LHCN-M2 (cell line): Measurements from ENCODE around the gene MAP3K12. TPM values are rescaled to one million over a fixed set of nuclear protein-coding genes. Genes with fewer than 3 reads are reported as not detected.
A peak's percentile ranks its signal among the peaks of the same experiment; 100 is the strongest.

ENCODE experiments used
- DNase-seq: peaks from one replicate; pipeline ENCODE4 v3.0.0-alpha.2; 2012; ENCODE audit warnings: low read depth
- total RNA-seq: library from RNA; depleted of rRNA; stranded (reverse); fragments of >200 nt; gene quantifications from 2 replicates; pipeline ENCODE4 v1.2.3, GENCODE V29; 2014

The MAP3K12 gene
- total RNA-seq, 1 experiment from 2014 or later = 38.6 TPM

DNA sequence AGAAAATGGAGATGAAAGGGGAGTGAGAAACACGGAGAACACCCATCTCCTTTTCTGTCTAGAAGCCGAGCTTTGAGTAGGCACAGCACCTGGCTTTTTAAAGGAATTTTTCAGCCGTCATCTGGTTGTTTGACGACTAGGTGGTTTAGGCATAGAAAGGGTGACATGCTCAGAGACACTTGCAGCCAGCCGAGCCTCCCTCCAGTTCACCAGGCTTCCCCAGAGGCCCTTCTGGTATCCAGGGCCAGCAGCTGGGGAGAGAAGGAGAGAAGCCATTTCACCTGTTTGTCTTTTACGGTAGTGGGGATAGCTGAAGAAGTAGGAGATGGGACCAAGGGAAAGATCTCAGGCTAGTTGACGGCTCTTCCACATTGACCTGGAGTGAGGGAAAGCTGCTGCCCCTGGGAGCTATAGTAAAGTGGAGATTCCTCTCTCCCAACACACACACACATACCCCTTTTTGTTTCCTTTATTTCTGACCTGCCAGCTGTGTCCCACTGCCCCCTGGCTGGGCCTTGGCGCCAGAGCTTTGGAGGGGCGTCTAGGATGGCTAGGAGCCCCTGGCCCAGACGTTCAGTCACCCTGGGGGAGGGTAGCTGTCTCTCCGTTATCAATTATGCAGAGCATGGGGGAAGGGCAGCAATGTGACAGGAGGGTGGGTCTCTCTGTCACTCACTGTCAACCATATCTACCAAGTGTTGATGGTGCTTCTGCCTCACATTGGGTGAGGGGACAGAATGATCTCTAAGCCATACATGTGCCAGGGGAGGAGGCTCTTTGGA, 5.5 kb downstream of the MAP3K12 start:
- DNase-seq = no peak

DNA sequence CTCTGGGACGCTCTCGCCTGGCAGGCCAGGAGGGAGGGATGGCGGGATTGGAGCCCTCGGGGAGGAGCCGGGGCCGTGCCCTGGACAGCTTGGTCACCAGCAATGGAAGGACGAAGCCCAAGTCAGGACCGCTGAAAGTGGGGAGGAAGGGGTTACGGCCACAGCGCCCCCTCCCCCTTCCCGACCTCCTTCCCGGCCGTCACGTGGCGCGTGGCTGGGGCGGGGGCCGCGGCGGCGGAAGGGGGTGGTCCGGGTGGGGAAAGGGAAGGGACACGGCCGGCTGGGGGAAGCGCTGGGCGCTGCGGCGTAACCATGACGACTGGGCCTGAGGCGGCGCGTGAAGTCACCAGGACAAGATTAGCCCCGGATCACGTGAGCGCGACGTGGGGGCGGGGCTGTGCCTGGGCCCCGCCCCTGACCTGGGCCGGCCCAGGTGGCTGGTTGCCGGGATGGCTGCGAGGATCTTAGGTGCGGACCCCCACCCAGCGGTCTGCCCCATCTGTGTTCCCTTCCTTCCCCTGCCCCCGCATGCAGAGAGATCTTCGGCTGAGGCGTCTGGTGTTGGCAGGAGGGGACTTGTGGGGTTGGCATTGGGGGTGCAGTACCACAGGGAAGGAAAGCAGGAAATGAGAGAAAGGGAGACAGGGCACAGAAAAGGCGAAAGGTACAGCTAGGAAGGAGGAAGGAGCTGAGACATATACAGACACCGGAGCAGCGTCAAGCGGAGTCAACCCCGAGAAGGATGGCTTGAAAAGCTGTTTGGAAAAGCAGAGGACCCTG, 6.2 kb downstream of the MAP3K12 start:
- DNase-seq = peak; percentile 77

DNA sequence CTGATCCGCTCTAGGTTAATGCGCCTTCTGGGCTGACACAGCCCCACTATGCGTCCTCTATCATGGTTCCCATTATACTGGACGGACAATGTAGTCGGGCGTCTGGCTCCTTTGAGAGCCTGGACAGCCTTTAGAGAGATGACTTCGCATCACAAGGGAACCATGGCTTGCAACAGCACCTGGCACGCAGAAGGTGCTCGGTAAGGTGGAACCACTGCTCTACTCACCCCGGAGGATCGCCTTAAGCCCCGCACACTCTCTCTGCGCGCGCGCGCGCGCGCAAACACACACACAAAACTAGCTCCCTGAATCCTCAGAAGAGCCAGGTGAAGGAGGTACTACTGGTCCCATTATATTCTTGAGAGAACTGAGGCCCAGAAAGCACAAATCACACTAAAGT, 7.1 kb downstream of the MAP3K12 start:
- DNase-seq = no peak

DNA sequence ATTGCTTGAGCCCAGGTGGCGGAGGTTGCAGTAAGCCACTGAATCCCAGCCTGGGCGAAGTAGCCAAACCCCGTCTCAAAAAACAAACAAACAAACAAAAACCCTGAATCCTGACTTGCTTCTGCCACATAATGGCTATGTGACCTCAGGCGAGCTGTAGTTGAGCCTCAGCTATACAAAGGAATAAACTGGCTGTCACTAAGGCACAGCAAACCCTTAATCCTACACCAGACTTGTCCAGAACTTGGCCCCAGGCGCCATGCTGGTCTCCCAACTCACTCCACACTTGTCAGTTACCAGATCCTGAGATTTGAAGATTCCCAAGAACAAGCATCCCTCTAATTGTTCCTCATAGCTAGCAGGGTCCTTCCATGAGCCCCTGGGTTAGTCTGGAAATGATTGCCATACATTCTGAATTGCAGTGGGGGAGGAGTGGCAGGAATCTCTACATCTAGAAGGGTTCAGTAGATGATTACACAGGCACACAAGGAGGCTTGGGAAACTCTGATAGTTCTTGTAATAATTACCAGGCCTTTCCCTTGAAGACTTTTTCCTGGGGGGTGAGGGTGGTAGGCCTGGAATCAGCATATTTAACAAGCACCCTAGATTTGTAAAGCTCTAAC, 9.9 kb downstream of the MAP3K12 start:
- no peak for DNase-seq

DNA sequence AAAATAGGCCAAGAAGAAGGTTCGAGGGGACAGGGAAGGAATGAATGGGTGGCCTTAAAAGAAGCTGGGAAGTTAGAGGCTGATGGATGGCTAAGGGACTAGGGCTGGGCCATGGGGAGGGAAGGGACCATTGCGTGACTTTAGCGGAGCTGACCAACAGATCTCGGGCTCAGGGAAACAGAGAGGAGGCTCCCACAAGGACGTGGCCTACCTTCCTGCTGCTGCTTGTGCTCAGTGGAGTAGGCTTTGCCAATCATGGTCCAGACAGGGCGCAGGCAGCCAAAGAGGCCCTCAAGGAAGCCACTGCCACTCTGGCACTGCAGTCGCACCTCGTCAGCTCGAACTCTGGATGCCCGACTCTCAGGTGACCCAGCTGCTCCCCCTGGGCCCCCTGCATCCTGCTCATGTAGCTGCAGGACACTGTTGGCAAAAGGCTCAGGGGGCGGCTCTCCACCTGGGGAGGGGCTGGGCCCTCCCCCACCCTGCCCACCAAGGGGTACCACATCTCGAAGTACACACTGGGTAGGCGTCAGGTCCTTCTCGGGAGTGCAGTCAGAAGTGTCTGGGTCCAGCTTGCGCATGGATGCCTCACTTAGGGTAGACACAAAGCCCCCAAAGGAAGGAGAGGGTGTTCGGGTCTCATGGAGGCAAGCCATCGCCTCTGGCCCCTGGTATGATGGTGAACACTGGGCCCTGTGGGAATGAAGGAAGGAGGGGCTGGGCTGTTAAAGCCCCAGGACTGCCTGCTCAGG, 12.3 kb downstream of the MAP3K12 start:
- DNase-seq = no peak

DNA sequence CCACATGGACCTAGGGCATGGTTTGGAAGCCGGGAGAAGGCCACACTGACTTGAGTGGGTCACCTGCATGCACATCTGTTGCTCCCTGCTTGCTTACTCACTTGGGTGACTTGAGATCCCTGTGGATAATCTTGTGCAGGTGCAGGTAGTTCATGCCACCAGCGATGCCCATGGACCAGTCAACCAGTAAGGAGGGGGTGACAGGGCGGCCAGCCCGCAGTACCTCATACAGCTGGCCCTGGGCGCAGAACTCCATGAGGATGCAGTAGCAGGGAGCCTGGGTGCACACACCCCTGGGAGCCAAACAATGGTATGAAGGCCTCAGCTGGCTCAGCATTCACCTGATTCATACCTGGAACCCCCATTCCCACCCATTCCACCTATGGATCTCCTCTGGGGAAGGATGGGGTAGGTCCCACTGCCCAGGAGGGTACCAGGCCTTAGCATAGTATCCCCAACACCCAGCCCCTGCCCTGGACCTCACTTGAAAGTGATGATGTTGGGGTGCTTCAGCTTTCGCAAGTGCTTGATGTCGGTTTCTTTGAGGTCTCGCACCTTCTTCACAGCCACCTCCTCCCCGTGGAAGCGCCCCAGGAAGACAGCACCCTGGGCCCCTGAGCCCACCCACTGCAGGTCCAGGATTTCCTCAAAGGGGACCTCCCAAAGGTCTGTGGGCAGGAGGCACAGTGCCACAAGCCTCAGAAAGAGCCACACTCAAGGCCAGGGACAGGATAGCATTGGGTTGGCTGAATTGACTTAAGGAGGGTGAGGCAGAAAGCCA, 13.1 kb downstream of the MAP3K12 start:
- DNase-seq = no peak

DNA sequence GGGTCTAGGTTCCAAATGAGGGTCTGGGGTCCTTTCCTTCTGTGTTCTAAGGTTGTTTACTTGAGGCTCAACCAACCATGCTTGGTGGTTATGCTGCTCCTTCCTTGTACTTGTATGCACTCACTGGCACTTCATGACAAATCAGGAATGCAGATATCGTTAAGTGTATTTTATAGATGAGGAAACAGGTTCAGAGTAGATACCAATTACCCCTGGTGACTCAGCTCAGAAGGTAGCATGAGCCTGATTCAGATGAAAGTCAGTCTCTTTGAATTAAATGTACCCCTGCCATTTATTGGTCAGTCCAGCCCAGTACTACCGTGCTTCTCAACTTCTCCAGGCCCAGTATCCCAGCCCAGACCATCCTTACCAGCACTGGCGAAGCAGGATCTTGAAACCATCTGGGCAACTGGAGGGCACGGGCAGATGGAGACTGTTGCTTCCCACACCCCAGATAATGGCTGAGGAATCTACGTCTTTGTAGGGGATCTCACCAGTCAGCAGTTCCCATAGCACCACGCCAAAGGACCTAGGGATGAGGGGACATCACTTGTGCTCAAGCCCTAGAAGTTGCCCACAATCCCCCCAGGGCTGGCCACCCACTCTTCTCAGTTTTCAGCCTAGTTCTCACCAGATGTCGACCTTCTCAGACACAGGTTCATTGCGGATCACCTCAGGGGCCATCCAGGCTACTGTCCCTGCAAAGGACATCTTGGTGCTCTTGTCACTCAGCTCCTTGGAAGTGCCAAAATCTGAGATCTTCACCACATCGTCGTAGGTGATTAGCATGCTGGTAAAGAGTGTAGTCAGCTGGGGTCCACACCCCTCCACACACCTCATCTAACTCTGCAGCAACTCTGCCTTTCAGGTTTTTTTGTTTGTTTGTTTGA, 14.3 kb downstream of the MAP3K12 start:
- no peak for DNase-seq

DNA sequence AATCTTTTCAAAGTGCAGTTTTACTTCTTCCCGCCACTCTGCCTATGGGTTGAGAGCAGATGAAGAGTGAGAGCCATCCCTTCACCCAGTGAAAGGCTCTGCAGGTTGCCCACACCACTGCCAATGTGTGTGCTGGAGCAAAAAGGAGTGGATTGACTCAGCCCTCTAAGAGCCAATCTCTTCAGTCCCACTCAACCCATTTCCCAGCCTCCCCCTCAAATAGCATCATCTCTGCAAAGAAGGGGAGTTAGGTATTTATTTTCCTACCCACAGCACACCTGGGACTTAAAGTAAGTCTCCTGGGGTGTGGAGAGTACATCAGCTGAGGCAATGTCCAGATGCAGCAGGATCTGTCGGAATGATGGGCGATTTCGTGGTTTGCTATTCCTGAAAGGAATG, 15.3 kb downstream of the MAP3K12 start:
- DNase-seq = no peak

DNA sequence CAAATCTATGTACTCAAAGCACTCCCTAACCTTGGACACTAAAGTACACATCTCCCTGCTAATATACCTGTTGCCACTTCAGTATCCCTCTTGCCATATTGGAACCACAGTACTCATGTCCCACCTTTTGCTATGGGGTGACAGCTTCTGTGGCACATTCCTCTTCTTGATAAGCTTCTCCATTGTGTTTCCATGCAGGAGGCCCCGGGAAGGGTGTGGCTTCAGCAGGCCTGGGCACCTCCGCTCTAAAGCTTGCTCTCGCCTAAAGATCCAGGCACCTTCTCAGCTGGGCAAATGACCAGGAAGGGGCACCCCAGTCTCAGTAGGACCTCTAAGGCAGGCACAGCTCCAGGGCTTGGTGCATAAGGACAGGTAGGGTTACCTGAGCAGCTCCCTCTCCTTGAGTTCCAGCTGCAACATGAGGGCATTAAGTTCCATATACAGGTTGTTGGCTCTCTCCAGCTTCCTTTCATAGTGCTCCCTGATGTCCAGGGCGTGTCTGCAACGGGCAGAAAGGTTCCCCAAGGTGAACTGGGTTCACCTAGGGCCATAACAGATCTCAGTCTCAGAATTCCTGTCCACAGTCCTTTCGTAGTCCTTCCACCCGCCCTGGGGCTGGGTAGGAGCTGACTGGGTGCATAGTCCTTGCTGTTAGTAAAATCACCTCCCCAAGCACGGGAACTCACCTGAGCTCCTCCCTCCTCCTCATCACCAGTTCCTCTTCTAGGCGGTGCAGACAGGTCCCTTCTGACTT, 15.9 kb downstream of the MAP3K12 start:
- no peak for DNase-seq

DNA sequence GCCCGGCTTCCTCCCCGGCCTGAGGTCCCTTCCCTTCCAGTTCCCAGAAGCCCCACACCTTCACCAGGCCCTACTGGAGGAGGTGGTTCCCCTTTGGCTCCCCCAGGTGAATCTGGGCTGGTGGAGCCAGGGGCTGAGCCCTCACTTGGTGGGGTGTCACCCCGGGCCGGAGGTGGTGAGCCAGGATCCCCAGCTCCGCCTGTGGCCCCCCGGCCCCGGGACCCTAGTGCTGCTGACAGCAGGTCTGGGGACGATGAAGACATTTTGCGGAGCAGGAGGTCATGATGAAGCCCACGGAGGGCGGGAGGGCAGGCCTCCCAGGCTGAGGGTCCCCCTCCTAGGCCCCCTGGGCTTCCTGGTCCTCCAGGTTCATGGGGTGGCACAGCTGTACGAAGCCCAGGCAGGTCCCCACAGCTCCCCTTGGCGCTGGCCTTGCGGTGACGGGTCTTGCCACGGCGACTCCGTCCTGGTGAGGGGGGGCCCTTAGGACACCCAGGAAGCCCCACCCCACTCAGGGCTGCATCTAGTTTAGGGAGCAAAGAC, 16.6 kb downstream of the MAP3K12 start:
- no peak for DNase-seq

DNA sequence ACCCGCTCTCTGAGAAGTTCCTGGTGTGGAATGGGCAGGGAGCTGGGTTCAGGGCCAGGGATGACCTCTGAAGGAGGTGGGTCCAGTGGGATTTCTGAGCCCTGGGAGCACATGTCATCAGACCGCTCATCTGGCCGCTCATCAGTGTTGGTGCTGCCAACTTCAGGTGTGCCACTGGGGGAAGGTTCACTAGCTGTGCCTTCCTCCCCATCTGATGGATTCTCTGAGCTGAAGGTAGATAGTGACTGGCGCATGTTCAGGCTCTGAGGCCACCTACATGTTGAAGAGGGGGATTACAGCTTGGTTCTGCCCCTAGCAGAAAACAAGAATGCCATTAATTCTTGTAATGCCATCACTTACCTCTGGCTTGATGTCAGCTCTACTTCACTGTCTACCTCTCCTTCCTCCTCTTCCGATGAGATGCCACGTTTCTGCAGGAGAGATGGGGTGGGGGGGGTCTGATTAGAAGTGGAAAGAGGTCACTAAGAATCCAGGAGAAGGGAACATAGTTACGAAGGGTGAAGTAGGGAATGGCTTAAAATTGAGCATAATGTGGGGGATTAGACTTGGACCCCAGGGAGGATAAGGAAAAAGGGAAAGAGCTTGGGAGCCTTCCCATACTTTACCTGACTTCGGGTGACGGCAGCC, 17.2 kb downstream of the MAP3K12 start:
- no peak for DNase-seq

DNA sequence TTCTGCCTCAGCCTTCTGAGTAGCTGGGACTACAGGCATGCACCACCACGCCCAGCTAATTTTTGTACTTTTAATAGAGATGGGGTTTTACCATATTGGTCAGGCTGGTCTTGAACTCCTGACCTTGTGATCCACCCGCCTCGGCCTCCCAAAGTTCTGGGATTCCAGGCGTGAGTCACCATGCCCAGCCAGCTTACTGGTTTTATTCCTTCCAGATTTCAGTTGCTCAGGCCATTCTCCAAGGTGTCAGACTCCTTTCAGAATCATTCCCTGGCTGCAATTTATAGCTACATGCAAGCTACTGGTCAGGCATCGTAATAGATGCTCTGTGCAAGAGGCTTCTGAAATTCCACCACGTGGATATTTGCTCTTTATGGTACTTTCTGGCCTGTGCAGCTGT, 17.8 kb downstream of the MAP3K12 start:
- DNase-seq = peak; percentile 80

DNA sequence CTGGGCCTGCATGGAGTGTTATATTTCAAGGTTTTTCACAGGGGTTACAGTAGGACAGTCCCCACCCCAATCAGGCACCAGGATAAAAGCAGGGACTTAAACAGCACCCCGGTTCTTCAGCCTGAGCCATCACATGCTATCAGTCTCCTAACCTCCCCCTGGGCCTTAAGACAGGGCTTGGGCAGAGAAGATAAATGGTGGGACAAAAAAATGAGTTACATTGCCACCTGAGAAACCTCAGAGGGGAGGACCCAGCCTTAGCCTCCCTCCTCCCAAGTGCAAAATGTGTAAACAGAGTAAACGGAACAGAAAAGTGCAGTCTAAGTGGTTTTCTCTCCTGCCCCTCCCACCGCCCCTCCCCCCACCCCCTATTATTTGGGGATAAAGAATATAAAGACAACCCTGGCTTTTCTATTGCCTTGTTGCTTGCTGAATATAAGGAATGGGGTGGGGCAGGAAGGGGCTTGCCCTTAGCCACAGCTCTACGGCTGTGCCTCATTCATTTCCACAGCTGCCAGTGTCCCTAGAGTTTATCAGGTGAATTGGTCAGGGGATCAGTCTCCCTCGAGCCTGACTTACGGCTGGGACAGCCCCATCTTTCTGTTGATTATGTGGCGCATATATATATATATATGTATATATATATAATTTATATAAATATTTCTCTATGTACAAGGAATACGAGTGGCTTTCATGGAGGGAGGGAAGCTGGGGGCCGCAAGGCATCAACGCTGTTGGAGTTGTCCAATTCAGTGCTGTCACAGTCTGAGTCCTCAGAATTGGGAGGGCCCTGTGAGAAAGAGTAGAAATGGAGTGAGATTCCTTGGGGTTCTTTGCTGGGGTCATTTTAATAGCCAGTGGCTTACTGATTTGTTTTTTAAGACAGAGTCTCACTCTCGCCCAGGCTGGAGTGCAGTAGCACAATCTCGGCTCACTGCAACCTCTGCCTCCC, 18.5 kb downstream of the MAP3K12 start:
- peak; percentile 50 for DNase-seq

DNA sequence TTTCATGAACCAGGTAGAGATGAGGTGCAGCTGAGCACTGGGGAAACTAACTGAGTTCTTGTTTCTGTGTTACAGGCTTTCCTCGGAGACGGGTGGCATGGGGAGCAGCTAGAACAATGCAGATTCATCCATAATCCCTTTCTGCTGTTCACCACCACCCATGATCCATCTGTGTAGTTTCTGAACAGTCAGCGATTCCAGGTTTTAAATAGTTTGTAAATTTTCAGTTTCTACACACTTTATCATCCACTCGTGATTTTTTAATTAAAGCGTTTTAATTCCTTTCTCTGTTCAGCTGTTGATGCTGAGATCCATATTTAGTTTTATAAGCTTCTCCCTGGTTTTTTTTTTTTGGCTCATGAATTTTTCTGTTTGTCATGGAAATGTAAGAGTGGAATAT, 19.9 kb downstream of the MAP3K12 start:
- DNase-seq = no peak

DNA sequence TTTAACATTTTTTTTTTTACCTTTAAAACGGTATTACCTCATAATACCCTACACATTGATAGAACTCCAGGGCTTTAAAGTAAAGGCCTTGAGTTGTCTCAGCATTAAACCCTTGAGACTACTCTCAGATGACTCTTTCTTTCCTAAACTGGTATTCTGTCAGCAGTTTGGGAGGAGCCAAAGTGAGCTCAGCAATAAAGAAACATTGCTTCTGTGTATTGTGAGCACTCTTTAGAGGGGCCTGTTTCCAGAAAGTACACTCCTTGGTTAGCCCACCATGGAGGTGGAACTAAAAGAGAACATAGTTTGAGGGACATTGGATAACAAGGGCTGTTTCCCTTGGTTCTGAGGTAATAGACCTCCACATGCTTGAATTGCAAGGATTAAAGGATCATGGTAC, 20.4 kb downstream of the MAP3K12 start:
- DNase-seq = no peak

DNA sequence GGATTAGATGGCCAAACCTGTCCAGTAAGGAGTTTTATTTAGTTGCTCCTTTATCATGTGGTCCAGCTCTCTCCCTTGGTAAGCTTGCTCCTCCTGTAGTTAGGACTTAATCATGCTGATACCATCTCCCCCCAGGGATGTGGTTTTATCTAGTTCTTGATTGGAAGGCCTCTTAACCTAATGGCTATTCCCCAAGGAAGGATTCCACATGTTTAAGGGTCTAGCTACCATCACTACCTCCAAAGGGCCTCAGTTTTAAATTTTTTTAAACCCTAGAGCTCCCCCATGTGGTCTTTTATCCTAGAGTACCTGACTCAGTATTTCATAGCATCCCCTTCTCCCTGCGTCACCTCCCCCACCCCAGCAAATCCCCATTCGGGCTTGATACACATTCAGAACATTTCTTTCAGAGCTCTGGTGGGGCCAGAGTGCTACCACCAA, 22.5 kb downstream of the MAP3K12 start:
- DNase-seq = peak; percentile 51

DNA sequence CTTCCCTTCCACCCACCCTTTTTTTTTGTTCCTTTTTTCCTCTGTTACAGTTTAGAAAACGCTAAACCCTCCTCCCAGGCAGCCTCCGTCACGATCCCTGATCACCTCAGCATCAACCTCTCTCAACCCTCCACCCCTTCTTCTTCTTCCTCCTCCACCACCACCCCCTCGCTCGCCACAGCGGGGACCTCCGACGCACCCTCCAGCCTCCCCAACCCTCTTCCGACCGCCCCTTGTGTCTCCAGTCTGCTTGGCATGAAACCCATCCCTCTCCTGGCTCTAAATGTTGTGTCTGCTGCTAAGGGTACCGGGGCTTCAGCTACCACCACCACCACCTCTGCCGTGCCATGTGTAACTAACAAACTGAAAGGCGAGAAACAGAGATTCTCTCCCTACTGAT, 24.4 kb downstream of the MAP3K12 start:
- DNase-seq = no peak
